Measurements from ENCODE around the gene LSR.

GRCh38 chr19:35211545-35212230 is 37.1 kb upstream of the LSR start:
- TF ChIP-seq POLR2A (IDR thresholded peaks at IDR 0.05) (peak in 2 of 3 donors; percentile 19 to 24), POLR2AphosphoS5 (IDR thresholded peaks at IDR 0.05) (peak; percentile 84 to 94 (median 88))
